ENCODE data around the gene RFX8. TPM values are rescaled to one million over a fixed set of nuclear protein-coding genes. Genes with fewer than 3 reads are reported as not detected.
"Not testable (repeated sequence)": the region's sequence is repeated elsewhere in the genome, so short reads cannot be mapped to it uniquely, and the experiment has no call there.

Gene RFX8
- total RNA-seq, 1 donor from 2014 or later, result not detected

DNA sequence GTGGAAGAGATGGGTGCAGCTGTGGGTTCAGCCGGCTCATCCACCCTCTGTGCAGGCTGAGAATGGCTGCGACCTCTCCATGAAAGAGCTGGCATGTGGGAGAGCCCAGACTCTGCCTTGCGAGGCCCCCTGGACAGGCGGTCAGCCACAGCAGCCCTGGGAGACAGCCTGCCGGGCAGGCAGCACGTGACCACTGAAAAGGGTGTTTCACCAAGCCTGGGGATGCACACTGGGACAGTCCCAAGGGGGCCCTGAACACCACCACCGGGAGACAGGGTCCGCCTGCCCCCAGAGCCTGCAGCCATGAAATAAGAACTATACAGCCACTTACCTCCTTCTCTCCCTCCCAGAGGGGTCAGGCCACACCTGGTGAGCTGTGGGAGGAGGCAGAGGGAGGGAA lies 11.5 kb downstream of the RFX8 start:
- Mint-ChIP-seq H3K4me1 (ENCODE audit: low read depth) (peaks cover 3% of the 10 kb centered on the region), H3K36me3 (ENCODE audit: insufficient read depth) (no peaks in the 10 kb centered on the region), H3K4me3 (ENCODE audit: low read depth) (no peak overlapping the region), H3K9me3 (ENCODE audit: low read depth) (no peaks in the 10 kb centered on the region), H3K27me3 (peaks cover 14% of the 10 kb centered on the region), H3K27ac (no peak overlapping the region)
- TF ChIP-seq, protein P1, sequence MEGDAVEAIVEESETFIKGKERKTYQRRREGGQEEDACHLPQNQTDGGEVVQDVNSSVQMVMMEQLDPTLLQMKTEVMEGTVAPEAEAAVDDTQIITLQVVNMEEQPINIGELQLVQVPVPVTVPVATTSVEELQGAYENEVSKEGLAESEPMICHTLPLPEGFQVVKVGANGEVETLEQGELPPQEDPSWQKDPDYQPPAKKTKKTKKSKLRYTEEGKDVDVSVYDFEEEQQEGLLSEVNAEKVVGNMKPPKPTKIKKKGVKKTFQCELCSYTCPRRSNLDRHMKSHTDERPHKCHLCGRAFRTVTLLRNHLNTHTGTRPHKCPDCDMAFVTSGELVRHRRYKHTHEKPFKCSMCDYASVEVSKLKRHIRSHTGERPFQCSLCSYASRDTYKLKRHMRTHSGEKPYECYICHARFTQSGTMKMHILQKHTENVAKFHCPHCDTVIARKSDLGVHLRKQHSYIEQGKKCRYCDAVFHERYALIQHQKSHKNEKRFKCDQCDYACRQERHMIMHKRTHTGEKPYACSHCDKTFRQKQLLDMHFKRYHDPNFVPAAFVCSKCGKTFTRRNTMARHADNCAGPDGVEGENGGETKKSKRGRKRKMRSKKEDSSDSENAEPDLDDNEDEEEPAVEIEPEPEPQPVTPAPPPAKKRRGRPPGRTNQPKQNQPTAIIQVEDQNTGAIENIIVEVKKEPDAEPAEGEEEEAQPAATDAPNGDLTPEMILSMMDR (IDR thresholded peaks at IDR 0.05; ENCODE audit: unreplicated experiment), result no peak
- no peak for DNase-seq (ENCODE audit: low spot score, unreplicated experiment)

DNA sequence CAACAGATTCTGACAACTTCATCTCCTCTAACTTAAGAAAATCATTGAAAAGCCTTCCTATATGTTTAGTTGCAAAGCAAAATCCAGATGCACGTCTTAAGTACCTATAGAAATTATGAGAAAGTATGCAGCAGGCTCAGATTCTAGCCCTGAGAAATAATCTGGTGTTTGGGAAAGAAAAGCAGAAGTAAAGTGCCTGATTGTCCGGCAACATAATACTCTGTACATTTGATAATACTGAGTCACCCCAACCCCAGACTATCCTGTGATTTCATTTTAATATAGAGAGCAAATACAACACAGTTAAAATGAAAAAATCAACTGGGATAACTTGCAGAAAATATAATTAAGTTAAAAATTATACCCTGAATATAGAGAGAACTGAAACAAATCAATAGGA lies 13.5 kb downstream of the RFX8 start:
- TF ChIP-seq, protein P1 (IDR thresholded peaks at IDR 0.05; ENCODE audit: unreplicated experiment), result no peak
- no peak for DNase-seq (ENCODE audit: low spot score, unreplicated experiment)
- no peak overlapping the region for H3K4me3 Mint-ChIP-seq (ENCODE audit: low read depth)
- H3K36me3 Mint-ChIP-seq (ENCODE audit: insufficient read depth), result no peaks in the 10 kb centered on the region
- H3K4me1 Mint-ChIP-seq (ENCODE audit: low read depth), result peaks cover 5% of the 10 kb centered on the region
- no peaks in the 10 kb centered on the region for H3K9me3 Mint-ChIP-seq (ENCODE audit: low read depth)
- H3K27ac Mint-ChIP-seq, result no peak overlapping the region
- peaks cover 9% of the 10 kb centered on the region for H3K27me3 Mint-ChIP-seq

DNA sequence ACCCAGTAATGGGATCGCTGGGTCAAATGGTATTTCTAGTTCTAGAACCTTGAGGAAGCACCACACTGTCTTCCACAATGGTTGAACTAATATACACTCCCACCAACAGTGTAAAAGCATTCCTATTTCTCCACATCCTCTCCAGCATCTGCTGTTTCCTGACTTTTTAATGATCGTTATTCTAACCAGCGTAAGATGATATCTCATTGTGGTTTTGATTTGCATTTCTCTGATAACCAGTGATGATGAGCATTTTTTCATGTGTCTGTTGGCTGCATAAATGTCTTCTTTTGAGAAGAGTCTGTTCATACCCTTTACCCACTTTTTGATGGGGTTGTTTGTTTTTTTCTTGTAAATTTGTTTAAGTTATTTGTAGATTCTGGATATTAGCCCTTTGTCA lies 20.5 kb downstream of the RFX8 start:
- not testable (repeated sequence) for H3K27me3 Mint-ChIP-seq; H3K36me3 Mint-ChIP-seq (ENCODE audit: insufficient read depth); H3K9me3 Mint-ChIP-seq (ENCODE audit: low read depth); H3K27ac Mint-ChIP-seq; DNase-seq (ENCODE audit: low spot score, unreplicated experiment); H3K4me3 Mint-ChIP-seq (ENCODE audit: low read depth); H3K4me1 Mint-ChIP-seq (ENCODE audit: low read depth)

DNA sequence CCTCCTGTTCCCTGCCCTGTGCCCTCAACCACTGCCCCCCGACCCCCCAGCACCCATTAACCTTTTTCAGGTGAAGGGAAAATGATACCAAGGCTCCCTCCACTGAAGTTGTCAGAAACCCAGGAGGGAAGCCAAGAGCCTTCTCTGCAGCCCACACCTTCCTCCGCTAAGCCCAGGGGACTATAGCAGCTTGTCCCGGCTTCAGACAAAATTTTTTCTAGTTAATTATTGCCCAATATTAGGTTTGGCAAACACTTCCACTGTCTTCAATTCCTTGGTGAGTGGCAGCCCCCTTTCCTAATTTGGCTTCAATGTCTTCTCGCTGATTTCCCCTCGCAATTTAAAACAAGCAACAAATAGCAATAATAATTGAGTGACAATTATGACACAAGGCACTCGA lies 23.9 kb downstream of the RFX8 start:
- H3K27me3 Mint-ChIP-seq, result peaks cover 8% of the 10 kb centered on the region
- TF ChIP-seq, protein P1 (IDR thresholded peaks at IDR 0.05; ENCODE audit: unreplicated experiment), result no peak
- H3K4me1 Mint-ChIP-seq (ENCODE audit: low read depth), result peaks cover 6% of the 10 kb centered on the region
- DNase-seq (ENCODE audit: low spot score, unreplicated experiment), result no peak
- H3K36me3 Mint-ChIP-seq (ENCODE audit: insufficient read depth), result no peaks in the 10 kb centered on the region
- no peak overlapping the region for H3K27ac Mint-ChIP-seq
- peaks cover 5% of the 10 kb centered on the region for H3K9me3 Mint-ChIP-seq (ENCODE audit: low read depth)
- no peak overlapping the region for H3K4me3 Mint-ChIP-seq (ENCODE audit: low read depth)

DNA sequence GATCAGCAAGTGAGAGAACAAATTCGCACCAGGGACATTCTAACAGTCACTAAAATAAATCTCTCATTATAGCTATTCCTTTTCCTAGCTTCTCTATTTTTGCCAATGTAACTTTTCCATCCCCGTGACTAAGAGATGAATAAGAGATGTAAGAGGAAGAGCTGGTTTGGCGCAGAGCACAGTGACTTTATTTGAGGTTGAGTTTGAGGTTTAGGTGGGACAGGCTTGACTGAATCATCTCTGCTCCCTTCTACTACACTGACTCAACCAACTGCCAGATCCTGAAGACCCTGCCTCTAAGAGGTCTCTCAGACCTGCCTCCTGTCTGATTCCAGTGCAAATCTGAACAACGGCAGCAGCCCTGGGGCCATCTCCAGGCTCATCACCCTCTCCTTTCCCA lies 28.0 kb downstream of the RFX8 start:
- Mint-ChIP-seq H3K4me1 (ENCODE audit: low read depth) (peaks cover 6% of the 10 kb centered on the region), H3K36me3 (ENCODE audit: insufficient read depth) (no peaks in the 10 kb centered on the region), H3K9me3 (ENCODE audit: low read depth) (peaks cover 5% of the 10 kb centered on the region), H3K27me3 (peaks cover 10% of the 10 kb centered on the region), H3K27ac (no peak overlapping the region), H3K4me3 (ENCODE audit: low read depth) (no peak overlapping the region)
- no peak for DNase-seq (ENCODE audit: low spot score, unreplicated experiment)
- TF ChIP-seq, protein P1 (IDR thresholded peaks at IDR 0.05; ENCODE audit: unreplicated experiment), result no peak

DNA sequence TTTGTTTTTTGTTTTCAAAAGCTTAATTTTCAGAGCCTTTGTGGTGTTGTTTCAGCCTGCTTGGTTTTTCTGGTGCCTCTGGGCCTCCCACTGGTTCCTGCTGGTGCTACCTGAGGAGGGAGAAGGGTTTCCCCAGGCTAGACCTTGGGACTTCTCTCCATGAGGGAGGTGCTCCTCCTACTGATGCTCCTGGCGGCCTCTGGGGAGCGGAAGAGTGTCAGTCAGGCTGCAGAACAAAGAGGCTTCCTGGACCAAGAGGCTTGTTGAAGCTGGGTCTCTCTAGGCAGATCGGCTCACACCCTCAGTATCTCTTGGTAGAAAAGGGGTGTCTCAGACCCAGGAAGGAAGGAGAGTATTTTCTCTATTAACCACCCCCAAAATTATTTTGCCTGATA lies 32.2 kb downstream of the RFX8 start:
- Mint-ChIP-seq H3K36me3 (ENCODE audit: insufficient read depth) (no peaks in the 10 kb centered on the region), H3K4me1 (ENCODE audit: low read depth) (peaks cover 9% of the 10 kb centered on the region), H3K4me3 (ENCODE audit: low read depth) (no peak overlapping the region), H3K27ac (no peak overlapping the region), H3K9me3 (ENCODE audit: low read depth) (no peaks in the 10 kb centered on the region), H3K27me3 (peaks cover 2% of the 10 kb centered on the region)
- TF ChIP-seq, protein P1 (IDR thresholded peaks at IDR 0.05; ENCODE audit: unreplicated experiment), result no peak
- no peak for DNase-seq (ENCODE audit: low spot score, unreplicated experiment)

Data from progenitor cell of endocrine pancreas (in vitro differentiated cells).